LNCAP (cell line): ENCODE data around the gene IGF2R.

Experiments
- CTCF ChIP-seq: fragments of 450-650 bp; IDR thresholded peaks from 2 replicates; pipeline ENCODE4 v1.5.1; 2017; ENCODE audit warnings: mild to moderate bottlenecking

Gene IGF2R

GRCh38 chr6:160029525-160029924 lies 60.6 kb downstream of the IGF2R start:
- no peak for TF ChIP-seq CTCF

- TF ChIP-seq CTCF, result no peak
Measured at GRCh38 chr6:160030103-160030502, 61.2 kb downstream of the IGF2R start.

GRCh38 chr6:160031442-160031841 lies 62.6 kb downstream of the IGF2R start:
- TF ChIP-seq CTCF, result no peak

- no peak for TF ChIP-seq CTCF
Measured at GRCh38 chr6:160031871-160032270, 63.0 kb downstream of the IGF2R start.

GRCh38 chr6:160032538-160032937 lies 63.7 kb downstream of the IGF2R start:
- TF ChIP-seq CTCF, result no peak

- TF ChIP-seq CTCF, result no peak
Measured at GRCh38 chr6:160034036-160034930, 65.4 kb downstream of the IGF2R start.

- no peak for TF ChIP-seq CTCF
Measured at GRCh38 chr6:160035241-160035640, 66.4 kb downstream of the IGF2R start.
